GM23338 (cell line): ENCODE results near the gene CD40LG. TPM values are rescaled to one million over a fixed set of nuclear protein-coding genes. Genes with fewer than 3 reads are reported as not detected.

Source experiments
- ATAC-seq: fragments of 200-7000 bp; cut with Tn5 transposase; 3 replicates; pipeline ENCODE4 v1.9.1; 2020
- DNase-seq: peaks from one replicate; pipeline ENCODE4 v3.0.0-alpha.2; 2015; ENCODE audit warnings: low spot score
- H2AFZ ChIP-seq: fragments of 200-600 bp; sonication (generic); 2 replicates; pipeline ENCODE4 v1.8.0; 2016; ENCODE audit warnings: antibody characterized with exemption, mild to moderate bottlenecking, moderate library complexity
- H3F3A ChIP-seq: fragments of 200-600 bp; sonication (generic); replicated peaks from 2 replicates; pipeline ENCODE4 v1.8.0; 2017; ENCODE audit warnings: antibody characterized with exemption, mixed run types, low read depth
- H3K27ac ChIP-seq: fragments of 200-600 bp; sonication (generic); 2 replicates; pipeline ENCODE4 v1.6.1; 2016; ENCODE audit warnings: low read depth
- H3K27me3 ChIP-seq: fragments of 200-600 bp; sonication (generic); 2 replicates; pipeline ENCODE4 v1.8.0; 2016; ENCODE audit warnings: mild to moderate bottlenecking, mixed run types, moderate library complexity; ENCODE audit not compliant: insufficient read depth
- H3K36me3 ChIP-seq: fragments of 200-600 bp; sonication (generic); 2 replicates; pipeline ENCODE4 v1.8.0; 2016; ENCODE audit warnings: mild to moderate bottlenecking; ENCODE audit not compliant: insufficient read depth
- H3K4me1 ChIP-seq: fragments of 200-600 bp; sonication (generic); 2 replicates; pipeline ENCODE4 v1.8.0; 2016; ENCODE audit warnings: mild to moderate bottlenecking, moderate library complexity; ENCODE audit not compliant: insufficient read depth
- H3K4me2 ChIP-seq: fragments of 200-600 bp; sonication (generic); 2 replicates; pipeline ENCODE4 v1.7.1; 2017; ENCODE audit warnings: mixed run types
- H3K4me3 ChIP-seq: fragments of 200-600 bp; sonication (generic); 2 replicates; pipeline ENCODE4 v1.6.1; 2016; ENCODE audit warnings: mixed run types
- H3K79me2 ChIP-seq: fragments of 200-600 bp; sonication (generic); replicated peaks from 2 replicates; pipeline ENCODE4 v1.8.0; 2017; ENCODE audit warnings: mild to moderate bottlenecking; ENCODE audit not compliant: insufficient read depth
- H3K9me2 ChIP-seq: fragments of 200-600 bp; sonication (generic); 2 replicates; pipeline ENCODE4 v1.8.0; 2017; ENCODE audit not compliant: insufficient read depth
- H4K20me1 ChIP-seq: fragments of 200-600 bp; sonication (generic); replicated peaks from 2 replicates; pipeline ENCODE4 v1.8.0; 2017; ENCODE audit warnings: mild to moderate bottlenecking; ENCODE audit not compliant: insufficient read depth
- H3K27ac Mint-ChIP-seq: 2 replicates; pipeline ENCODE4 v1.8.0; 2020; ENCODE audit warnings: inconsistent platforms, mild to moderate bottlenecking, moderate library complexity, mixed read lengths
- H3K27me3 Mint-ChIP-seq: 3 replicates; pipeline ENCODE4 v1.8.0; 2022; ENCODE audit warnings: low read depth, mild to moderate bottlenecking, moderate library complexity, mixed read lengths, inconsistent platforms; ENCODE audit not compliant: insufficient read depth, poor library complexity
- H3K36me3 Mint-ChIP-seq: 3 replicates; pipeline ENCODE4 v1.8.0; 2021; ENCODE audit warnings: low read depth, mild to moderate bottlenecking, inconsistent platforms, moderate library complexity, mixed read lengths
- H3K4me1 Mint-ChIP-seq: 3 replicates; pipeline ENCODE4 v1.8.0; 2020; ENCODE audit warnings: mild to moderate bottlenecking, inconsistent platforms, mixed read lengths
- H3K4me3 Mint-ChIP-seq: 3 replicates; pipeline ENCODE4 v1.8.0; 2021; ENCODE audit warnings: moderate library complexity, mild to moderate bottlenecking, inconsistent platforms, mixed read lengths
- H3K9me3 Mint-ChIP-seq: 3 replicates; pipeline ENCODE4 v1.8.0; 2020; ENCODE audit warnings: moderate library complexity, mild to moderate bottlenecking, inconsistent platforms, mixed read lengths
- EZH2phosphoT487 ChIP-seq: fragments of 200-600 bp; sonication (generic); IDR thresholded peaks from one replicate; pipeline ENCODE4 v1.8.1; 2018; ENCODE audit warnings: antibody characterized with exemption; ENCODE audit not compliant: unreplicated experiment
- JUNB ChIP-seq: IDR thresholded peaks from one replicate; pipeline ENCODE4 v1.6.1; 2016; ENCODE audit warnings: antibody characterized with exemption; ENCODE audit not compliant: unreplicated experiment
- NANOG ChIP-seq: IDR thresholded peaks from 2 replicates; pipeline ENCODE4 v1.6.1; 2016; ENCODE audit warnings: antibody characterized with exemption, borderline replicate concordance
- POLR2AphosphoS5 ChIP-seq: IDR thresholded peaks from 2 replicates; pipeline ENCODE4 v1.6.1; 2016; ENCODE audit warnings: antibody characterized with exemption, low read depth
- STAT1 ChIP-seq: IDR thresholded peaks from one replicate; pipeline ENCODE4 v1.6.1; 2016; ENCODE audit warnings: antibody characterized with exemption; ENCODE audit not compliant: unreplicated experiment
- ZNF114 ChIP-seq: fragments of 250-450 bp; sonication (Bioruptor Pico); IDR thresholded peaks from 2 replicates; pipeline ENCODE4 v1.5.0; 2020; ENCODE audit warnings: mild to moderate bottlenecking, moderate library complexity
- ZNF331 ChIP-seq: fragments of 250-450 bp; sonication (Bioruptor Pico); IDR thresholded peaks from 2 replicates; pipeline ENCODE4 v1.5.0; 2020; ENCODE audit warnings: low read depth, mild to moderate bottlenecking, moderate library complexity
- polyA plus RNA-seq: library from polyadenylated mRNA; unstranded; fragments of >200 nt; fragmentation: Nextera tagmentation; extraction: Ambion mirVana; gene quantifications from 2 replicates; pipeline ENCODE4 v1.2.1, GENCODE V29; 2016
- total RNA-seq: library from RNA; depleted of rRNA; stranded (reverse); fragments of >200 nt; shearing (Covaris generic); gene quantifications from 2 replicates; pipeline ENCODE4 v1.2.3, GENCODE V29; 2014
- TF ChIP-seq, protein P1 (sequence below): fragments of 250-450 bp; sonication (Bioruptor Pico); IDR thresholded peaks from 2 replicates; pipeline ENCODE4 v1.5.0; 2020; ENCODE audit warnings: mild to moderate bottlenecking, moderate library complexity
- TF ChIP-seq, protein P2 (sequence below), 2 experiments: fragments of 200-600 bp in 1 of 2; sonication (generic) in 1 of 2; conservative IDR thresholded peaks; 2 replicates each; pipeline versions ENCODE4 v1.5.1 to v1.6.1; 2016 to 2017; ENCODE audit warnings: antibody characterized with exemption in 2 of 2, low read depth in 2 of 2, mild to moderate bottlenecking in 2 of 2, moderate library complexity in 1 of 2
- TF ChIP-seq, protein P3 (sequence below): IDR thresholded peaks from one replicate; pipeline ENCODE4 v1.6.1; 2018; ENCODE audit warnings: antibody characterized with exemption; ENCODE audit not compliant: unreplicated experiment

Gene CD40LG
- total and polyA plus RNA-seq, 2 experiments from 2014 or later = not detected

DNA sequence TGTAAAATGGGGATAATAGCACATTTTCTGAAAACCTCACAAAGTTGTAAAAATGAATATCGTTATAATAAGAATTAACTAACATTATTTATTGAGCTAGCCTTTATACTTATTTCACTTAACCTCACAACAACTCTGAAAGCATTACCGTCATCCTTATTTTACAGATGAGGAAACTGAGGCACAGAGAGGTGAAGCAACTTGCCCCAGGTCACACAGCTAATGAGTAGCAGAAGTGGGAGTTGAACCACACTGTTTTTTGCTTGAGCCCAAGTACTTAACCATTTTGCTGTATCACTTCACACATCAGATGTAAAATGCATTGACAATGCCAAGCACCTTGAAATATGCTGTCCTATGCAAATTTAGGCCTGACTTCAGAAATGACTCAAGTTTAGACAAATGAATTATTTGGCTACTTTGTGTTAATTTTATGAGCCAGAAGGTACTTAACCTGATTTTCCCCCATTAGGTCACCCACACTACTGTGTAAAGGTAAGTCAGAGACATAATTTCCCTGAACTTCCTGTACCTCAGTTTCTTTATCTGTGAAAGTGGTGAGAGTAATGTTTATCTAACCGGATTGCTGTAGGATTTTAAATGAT lies 23.1 kb downstream of the CD40LG start:
- Histone ChIP-seq H3K27ac (no peak overlapping the region), H3K36me3 (no peaks in the 10 kb centered on the region), H4K20me1 (no peaks in the 10 kb centered on the region), H3K79me2 (no peaks in the 10 kb centered on the region), H3K4me2 (no peak overlapping the region), H3K9me2 (no peaks in the 10 kb centered on the region), H3F3A (no peaks in the 10 kb centered on the region), H3K4me1 (no peaks in the 10 kb centered on the region), H3K27me3 (no peaks in the 10 kb centered on the region), H2AFZ (no peak overlapping the region), H3K4me3 (no peak overlapping the region)
- no peaks in the 10 kb centered on the region for H3K9me3 Mint-ChIP-seq
- H3K36me3 Mint-ChIP-seq = no peaks in the 10 kb centered on the region
- peaks cover 6% of the 10 kb centered on the region for H3K27me3 Mint-ChIP-seq
- DNase-seq = no peak
- no peak overlapping the region for H3K4me3 Mint-ChIP-seq
- no peak overlapping the region for H3K27ac Mint-ChIP-seq
- TF ChIP-seq NANOG (no peak), STAT1 (no peak), POLR2AphosphoS5 (no peak), EZH2phosphoT487 (no peak), ZNF331 (CRISPR knock-in tag) (no peak), ZNF114 (CRISPR knock-in tag) (no peak), JUNB (no peak)
- TF ChIP-seq, protein P1, sequence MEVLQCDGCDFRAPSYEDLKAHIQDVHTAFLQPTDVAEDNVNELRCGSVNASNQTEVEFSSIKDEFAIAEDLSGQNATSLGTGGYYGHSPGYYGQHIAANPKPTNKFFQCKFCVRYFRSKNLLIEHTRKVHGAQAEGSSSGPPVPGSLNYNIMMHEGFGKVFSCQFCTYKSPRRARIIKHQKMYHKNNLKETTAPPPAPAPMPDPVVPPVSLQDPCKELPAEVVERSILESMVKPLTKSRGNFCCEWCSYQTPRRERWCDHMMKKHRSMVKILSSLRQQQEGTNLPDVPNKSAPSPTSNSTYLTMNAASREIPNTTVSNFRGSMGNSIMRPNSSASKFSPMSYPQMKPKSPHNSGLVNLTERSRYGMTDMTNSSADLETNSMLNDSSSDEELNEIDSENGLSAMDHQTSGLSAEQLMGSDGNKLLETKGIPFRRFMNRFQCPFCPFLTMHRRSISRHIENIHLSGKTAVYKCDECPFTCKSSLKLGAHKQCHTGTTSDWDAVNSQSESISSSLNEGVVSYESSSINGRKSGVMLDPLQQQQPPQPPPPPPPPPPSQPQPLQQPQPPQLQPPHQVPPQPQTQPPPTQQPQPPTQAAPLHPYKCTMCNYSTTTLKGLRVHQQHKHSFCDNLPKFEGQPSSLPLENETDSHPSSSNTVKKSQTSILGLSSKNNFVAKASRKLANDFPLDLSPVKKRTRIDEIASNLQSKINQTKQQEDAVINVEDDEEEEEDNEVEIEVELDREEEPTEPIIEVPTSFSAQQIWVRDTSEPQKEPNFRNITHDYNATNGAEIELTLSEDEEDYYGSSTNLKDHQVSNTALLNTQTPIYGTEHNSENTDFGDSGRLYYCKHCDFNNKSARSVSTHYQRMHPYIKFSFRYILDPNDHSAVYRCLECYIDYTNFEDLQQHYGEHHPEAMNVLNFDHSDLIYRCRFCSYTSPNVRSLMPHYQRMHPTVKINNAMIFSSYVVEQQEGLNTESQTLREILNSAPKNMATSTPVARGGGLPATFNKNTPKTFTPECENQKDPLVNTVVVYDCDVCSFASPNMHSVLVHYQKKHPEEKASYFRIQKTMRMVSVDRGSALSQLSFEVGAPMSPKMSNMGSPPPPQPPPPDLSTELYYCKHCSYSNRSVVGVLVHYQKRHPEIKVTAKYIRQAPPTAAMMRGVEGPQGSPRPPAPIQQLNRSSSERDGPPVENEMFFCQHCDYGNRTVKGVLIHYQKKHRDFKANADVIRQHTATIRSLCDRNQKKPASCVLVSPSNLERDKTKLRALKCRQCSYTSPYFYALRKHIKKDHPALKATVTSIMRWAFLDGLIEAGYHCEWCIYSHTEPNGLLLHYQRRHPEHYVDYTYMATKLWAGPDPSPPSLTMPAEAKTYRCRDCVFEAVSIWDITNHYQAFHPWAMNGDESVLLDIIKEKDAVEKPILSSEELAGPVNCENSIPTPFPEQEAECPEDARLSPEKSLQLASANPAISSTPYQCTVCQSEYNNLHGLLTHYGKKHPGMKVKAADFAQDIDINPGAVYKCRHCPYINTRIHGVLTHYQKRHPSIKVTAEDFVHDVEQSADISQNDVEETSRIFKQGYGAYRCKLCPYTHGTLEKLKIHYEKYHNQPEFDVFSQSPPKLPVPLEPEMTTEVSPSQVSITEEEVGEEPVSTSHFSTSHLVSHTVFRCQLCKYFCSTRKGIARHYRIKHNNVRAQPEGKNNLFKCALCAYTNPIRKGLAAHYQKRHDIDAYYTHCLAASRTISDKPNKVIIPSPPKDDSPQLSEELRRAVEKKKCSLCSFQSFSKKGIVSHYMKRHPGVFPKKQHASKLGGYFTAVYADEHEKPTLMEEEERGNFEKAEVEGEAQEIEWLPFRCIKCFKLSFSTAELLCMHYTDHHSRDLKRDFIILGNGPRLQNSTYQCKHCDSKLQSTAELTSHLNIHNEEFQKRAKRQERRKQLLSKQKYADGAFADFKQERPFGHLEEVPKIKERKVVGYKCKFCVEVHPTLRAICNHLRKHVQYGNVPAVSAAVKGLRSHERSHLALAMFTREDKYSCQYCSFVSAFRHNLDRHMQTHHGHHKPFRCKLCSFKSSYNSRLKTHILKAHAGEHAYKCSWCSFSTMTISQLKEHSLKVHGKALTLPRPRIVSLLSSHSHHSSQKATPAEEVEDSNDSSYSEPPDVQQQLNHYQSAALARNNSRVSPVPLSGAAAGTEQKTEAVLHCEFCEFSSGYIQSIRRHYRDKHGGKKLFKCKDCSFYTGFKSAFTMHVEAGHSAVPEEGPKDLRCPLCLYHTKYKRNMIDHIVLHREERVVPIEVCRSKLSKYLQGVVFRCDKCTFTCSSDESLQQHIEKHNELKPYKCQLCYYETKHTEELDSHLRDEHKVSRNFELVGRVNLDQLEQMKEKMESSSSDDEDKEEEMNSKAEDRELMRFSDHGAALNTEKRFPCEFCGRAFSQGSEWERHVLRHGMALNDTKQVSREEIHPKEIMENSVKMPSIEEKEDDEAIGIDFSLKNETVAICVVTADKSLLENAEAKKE (CRISPR knock-in tag) = no peak
- TF ChIP-seq, protein P2, sequence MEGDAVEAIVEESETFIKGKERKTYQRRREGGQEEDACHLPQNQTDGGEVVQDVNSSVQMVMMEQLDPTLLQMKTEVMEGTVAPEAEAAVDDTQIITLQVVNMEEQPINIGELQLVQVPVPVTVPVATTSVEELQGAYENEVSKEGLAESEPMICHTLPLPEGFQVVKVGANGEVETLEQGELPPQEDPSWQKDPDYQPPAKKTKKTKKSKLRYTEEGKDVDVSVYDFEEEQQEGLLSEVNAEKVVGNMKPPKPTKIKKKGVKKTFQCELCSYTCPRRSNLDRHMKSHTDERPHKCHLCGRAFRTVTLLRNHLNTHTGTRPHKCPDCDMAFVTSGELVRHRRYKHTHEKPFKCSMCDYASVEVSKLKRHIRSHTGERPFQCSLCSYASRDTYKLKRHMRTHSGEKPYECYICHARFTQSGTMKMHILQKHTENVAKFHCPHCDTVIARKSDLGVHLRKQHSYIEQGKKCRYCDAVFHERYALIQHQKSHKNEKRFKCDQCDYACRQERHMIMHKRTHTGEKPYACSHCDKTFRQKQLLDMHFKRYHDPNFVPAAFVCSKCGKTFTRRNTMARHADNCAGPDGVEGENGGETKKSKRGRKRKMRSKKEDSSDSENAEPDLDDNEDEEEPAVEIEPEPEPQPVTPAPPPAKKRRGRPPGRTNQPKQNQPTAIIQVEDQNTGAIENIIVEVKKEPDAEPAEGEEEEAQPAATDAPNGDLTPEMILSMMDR (conservative IDR thresholded peaks at IDR 0.05; ENCODE audit: low read depth in 2 of 2) = no peak
- TF ChIP-seq, protein P3, sequence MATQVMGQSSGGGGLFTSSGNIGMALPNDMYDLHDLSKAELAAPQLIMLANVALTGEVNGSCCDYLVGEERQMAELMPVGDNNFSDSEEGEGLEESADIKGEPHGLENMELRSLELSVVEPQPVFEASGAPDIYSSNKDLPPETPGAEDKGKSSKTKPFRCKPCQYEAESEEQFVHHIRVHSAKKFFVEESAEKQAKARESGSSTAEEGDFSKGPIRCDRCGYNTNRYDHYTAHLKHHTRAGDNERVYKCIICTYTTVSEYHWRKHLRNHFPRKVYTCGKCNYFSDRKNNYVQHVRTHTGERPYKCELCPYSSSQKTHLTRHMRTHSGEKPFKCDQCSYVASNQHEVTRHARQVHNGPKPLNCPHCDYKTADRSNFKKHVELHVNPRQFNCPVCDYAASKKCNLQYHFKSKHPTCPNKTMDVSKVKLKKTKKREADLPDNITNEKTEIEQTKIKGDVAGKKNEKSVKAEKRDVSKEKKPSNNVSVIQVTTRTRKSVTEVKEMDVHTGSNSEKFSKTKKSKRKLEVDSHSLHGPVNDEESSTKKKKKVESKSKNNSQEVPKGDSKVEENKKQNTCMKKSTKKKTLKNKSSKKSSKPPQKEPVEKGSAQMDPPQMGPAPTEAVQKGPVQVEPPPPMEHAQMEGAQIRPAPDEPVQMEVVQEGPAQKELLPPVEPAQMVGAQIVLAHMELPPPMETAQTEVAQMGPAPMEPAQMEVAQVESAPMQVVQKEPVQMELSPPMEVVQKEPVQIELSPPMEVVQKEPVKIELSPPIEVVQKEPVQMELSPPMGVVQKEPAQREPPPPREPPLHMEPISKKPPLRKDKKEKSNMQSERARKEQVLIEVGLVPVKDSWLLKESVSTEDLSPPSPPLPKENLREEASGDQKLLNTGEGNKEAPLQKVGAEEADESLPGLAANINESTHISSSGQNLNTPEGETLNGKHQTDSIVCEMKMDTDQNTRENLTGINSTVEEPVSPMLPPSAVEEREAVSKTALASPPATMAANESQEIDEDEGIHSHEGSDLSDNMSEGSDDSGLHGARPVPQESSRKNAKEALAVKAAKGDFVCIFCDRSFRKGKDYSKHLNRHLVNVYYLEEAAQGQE = no peak
- no peak for ATAC-seq
- H3K4me1 Mint-ChIP-seq = peaks cover 6% of the 10 kb centered on the region
